NCI-H187 (cell line): Measurements from ENCODE around the gene COTL1.

Experiments
- DNase-seq, 2 experiments: peaks; one replicate each; lab custom pipeline; 2025; lab: John Stamatoyannopoulos, UW

The COTL1 gene

GRCh38 chr16:84596161-84596560, 21.7 kb downstream of the COTL1 start:
- no peak for DNase-seq

GRCh38 chr16:84595052-84595481, 22.8 kb downstream of the COTL1 start:
- DNase-seq: no peak

GRCh38 chr16:84594725-84595038, 23.2 kb downstream of the COTL1 start:
- DNase-seq: no peak

- peak in 1 of 2 experiments; percentile 26 for DNase-seq
Measured at GRCh38 chr16:84593825-84594724, 23.8 kb downstream of the COTL1 start.

DNA sequence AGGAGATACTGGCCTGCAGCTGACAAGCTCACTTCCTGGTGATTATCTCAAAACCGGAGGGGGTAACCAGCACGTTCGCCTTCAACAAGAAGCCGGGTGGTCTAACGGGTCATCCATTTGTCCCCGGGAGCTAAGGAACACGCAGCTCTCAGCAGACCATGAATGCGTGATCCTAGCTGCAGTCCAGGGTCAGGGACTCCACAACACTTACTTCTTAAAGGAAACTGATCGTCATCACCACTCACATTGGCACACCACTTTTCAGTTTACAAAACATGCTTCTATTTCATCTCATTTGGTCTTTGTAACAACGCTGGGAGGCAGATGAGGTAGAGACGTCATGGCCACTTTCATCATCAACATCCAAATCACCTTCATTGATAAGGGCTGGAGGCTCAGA, 25.2 kb downstream of the COTL1 start:
- DNase-seq: no peak

- DNase-seq: no peak
Measured at GRCh38 chr16:84589975-84590719, 27.7 kb downstream of the COTL1 start.

DNA sequence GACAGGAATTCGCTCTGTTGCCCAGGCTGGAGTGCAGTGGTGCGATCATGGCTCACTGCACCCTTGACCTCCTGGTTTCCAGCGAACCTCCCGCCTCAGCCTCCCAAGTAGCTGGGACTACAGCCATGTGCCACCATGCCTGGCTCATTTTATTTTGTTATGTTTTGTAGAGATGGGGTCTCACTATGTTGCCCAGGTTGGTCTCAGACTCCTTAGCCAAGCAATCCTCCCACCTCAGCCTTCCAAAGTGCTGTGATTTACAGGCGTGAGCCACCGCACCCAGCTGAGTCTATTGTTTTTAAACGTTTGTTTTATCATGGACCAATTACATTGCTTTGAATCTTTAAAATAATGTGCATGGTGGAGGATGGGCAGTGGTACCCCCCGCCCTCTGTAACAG, 28.9 kb downstream of the COTL1 start:
- no peak for DNase-seq

DNA sequence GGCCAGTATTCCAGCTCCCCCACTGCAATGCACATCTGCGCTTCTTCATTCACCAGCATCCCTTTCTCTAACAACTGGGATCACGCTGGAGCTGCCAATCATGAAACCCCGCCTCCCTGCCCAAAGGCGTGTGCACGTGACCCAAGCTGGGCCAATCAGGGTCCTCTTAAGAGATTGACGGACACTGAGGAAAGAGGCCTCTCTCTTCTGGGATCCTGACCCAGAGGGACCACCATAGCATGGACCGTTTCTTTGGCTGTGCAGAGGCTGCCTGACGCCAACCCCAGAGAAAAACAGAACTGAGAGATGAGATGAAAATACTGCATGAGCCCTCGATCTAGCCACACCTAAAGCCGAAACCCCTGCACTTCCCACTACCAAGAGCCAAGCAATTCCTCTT, 32.0 kb downstream of the COTL1 start:
- no peak for DNase-seq

GRCh38 chr16:84585467-84585866, 32.4 kb downstream of the COTL1 start:
- DNase-seq: no peak

GRCh38 chr16:84584678-84585077, 33.2 kb downstream of the COTL1 start:
- no peak for DNase-seq

DNA sequence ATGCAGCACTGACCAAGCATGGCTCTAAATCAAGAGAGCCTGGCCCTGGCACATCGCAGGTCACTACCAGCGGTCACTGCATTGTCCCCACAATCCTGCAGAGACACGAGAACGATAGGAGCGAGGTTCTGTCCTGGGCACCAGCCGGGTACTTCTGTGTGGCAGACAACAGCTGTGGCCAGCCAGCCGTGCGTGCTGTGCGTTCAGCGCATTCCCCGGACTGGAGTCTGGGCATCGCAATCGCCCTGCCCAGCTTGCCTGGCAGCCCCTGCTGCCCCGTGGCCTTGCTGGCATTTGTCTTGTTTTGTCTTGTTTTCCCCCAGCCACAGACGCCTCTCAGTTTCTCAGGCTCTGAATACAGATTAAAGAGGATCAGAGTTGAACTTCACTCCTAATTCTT, 33.9 kb downstream of the COTL1 start:
- no peak for DNase-seq

DNA sequence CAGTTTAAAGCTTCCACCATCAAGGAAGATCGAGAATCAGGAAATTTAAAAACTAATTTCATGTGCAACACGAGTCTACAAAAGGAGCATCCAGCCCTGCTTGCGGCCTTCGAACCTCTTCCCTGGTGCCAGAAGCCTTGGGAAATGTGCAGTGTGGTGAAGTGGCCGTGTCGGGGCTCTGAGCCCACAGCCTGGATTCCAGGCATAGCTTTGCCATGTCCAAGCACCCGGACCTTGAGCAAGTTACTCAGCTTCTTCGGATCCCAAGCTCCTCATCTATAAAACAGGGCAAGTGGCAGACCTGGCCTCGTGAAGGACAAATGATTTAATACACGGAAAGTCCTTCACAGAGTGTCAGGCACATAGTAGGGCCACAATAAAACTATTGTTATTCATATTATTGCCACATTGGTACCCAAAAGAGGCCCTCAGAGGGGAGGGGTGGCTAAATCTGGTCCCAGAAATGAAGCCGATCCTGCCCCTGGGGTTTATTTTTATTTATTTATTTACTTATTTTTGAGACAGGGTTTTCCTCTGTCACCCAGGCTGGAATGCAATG, 34.8 kb downstream of the COTL1 start:
- no peak for DNase-seq

DNA sequence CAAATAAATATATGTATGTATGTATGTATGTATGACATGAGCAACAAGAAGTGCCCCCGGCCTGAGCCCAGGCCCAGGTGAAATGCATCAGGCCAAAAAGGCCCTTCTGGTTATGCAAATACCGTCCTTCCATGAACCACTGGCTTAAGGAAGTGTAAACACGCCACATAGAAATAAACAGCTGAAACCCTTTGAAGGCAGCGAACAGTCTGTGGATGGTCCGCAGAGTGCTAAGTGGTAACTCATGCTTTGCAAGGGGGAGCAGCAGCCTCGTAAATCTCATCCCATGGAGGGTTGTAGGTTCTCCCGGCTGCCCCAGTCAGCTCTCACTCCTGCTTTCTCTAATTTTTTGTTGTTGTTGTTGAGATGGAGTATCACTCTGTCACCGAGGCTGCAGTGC, 36.7 kb downstream of the COTL1 start:
- DNase-seq: no peak

- DNase-seq: no peak
Measured at GRCh38 chr16:84579936-84580335, 37.9 kb downstream of the COTL1 start.

- no peak for DNase-seq
Measured at GRCh38 chr16:84578538-84579126, 39.2 kb downstream of the COTL1 start.

DNA sequence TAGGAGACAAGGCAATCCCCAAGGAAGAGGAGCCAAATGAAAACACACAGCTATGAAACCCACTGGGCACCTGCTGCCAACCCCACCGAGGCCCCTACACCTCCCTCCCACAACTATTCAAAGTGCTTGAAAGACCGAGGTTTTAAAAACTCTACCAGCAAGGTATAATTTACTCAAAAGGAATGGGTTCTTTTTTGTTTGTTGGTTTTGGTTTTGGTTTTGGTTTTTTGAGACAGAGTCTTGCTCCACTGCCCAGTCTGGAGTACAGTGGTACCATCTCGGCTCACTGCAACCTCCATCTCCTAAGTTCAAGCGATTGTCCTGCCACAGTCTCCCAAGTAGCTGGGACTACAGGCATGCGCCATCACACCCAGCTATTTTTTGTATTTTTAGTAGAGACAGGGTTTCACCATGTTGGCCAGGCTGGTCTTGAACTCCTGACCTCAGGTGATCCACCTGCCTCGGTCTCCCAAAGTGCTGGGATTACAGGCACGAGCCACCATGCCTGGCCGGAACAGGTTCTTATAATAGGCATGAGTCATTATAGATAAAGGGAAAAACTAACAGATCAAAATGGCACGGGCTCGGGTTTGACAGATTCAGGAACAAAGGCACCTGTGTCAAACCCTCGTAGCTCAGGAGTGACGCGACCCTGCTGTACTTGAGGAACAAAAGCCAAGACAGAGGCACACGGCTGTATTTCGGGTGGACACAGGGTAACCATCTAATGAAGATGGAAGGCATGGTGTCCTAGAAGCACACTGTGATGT, 40.7 kb downstream of the COTL1 start:
- DNase-seq: no peak

GRCh38 chr16:84575914-84576313, 42.0 kb downstream of the COTL1 start:
- no peak for DNase-seq

- no peak for DNase-seq
Measured at GRCh38 chr16:84574191-84574590, 43.7 kb downstream of the COTL1 start.

GRCh38 chr16:84572096-84572495, 45.8 kb downstream of the COTL1 start:
- DNase-seq: no peak

GRCh38 chr16:84571506-84571905, 46.4 kb downstream of the COTL1 start:
- no peak for DNase-seq

DNA sequence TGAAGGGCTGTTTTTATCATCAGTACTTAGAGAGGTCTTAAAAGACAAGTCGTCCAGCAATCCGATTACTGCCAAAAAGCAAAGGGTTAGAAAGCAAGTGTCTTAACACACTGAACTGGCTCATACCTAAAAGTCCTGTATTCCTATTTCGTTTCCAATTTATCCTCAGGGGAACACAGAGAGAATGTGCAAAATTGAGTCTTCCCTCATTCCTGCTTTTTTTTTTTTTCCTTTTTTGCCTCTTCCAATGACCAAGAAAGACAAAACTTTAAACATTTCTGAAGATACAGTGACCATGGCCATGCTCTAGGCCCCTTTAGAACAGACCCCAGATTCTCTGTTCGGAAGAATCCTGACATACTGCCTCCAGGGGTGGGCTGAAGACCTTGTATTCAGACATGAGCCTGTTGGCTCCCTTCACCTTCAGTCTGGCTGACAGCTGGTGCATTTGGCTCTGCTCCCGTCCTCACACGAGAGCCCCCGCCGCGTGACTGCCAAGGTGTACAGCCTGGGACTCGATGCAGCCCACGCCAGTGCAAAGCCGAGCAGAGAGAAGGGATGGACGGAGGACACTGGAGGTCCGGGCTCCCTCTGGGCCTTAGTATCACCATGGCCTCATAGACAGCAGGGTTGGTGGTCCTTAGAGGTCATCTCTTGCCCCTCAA, 47.0 kb downstream of the COTL1 start:
- no peak for DNase-seq
